NK-92 (cell line): ENCODE measurements around the gene ST6GALNAC4.

Experiments used
- DNase-seq: peaks from one replicate; lab custom pipeline; 2025; ENCODE audit not compliant: unreplicated experiment; lab: John Stamatoyannopoulos, UW

The ST6GALNAC4 gene

DNA sequence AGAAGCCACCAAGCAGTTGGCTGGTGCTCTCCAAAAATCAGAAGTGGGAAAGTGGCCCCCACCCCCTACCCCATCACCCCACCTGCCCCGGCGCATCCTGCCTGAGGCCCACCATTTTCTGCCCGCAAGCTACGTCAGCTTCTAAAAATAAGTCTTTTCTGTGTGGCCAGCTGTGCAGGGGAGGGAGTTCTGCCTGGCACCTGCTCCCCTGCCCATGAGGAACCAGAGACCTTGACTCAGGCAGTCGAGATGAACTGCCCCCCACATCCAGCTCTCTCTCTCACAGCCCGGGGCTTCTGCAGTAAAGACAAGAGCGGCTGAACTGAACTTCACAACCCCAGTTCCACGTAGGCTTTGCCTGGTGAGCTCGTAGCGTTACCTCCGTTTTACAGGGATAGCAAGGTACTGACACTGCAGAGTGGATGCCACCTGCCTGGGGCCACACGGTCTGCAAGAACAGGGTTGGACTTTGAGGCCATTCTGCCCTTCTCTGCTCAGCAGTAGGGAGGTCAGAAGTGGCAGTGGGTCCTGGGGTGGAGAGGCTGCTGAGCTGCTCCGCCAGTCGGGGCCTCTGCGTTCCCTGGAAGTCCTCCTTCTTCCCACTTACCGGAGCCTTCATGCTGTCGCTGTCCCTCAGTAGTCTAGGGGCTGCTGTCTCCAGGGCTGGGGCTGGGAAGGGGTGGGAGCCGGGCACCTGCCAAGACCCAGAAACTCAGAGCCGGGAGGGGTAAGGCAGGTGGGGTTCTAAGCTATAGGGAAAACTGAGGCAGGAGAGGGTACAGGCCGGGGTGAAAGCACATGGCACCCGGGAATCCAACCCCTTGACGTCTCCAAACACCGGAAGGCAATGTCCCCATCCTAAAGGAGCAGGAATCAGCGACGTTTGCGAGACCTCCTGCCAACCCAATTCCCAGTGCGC is 781 bp downstream of the ST6GALNAC4 start:
- DNase-seq, result no peak

DNA sequence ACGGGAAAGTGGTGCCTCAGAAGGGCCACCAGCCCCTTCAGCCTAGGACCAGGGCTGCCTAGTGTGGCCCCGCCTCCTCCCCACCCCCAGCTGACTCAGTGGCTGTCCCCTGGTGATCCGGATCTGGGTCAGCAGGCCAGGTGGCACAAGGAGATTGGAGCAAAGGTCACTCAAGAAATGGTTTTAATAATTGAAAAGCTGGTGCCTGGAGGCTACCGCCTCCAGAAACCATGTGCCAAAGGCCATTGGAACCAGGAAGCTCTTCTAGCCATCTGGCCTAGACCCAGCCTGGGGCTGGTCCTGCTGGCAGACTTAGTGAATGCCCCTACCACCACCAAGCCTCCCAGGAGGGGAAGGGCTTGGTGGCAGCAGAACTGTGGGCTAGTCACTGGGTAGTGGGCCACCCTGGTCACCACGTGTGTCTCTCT is 1.5 kb downstream of the ST6GALNAC4 start:
- no peak for DNase-seq

DNA sequence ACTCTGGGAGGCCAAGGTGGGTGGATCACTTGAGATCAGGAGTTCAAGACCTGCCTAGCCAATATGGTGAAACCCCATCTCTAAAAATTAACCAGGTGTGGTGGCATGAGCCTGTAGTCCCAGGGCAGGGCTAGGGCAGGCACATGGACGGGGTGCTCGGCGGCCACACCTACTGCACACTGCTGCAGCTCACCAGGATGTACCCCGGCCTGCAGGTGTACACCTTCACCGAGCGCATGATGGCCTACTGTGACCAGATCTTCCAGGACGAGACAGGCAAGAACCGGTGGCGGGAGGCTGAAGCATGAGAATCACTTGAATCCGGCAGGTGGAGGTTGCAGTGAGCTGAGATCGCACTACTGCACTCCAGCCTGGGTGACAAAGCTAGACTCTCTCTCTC is 3.2 kb downstream of the ST6GALNAC4 start:
- DNase-seq, result no peak

DNA sequence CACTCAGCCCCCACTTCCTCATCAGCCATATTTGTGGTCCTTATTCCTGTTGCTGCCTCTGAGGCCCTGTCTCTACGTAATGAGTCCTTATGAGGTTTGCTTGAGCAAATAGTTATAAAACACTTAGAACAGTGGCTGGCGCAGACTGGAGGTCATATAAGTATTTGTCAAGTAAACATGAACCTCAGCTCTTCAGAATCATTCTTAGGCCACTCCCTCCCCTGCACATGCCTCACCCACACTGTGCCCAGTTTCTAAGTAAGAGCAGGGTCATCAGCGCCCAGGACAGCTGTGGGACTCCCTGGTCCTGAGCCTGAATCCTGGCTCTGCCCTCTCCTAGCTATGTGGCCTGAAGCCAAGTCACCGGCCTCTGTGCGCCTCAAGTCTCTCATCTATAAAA is 4.0 kb downstream of the ST6GALNAC4 start:
- DNase-seq, result no peak

DNA sequence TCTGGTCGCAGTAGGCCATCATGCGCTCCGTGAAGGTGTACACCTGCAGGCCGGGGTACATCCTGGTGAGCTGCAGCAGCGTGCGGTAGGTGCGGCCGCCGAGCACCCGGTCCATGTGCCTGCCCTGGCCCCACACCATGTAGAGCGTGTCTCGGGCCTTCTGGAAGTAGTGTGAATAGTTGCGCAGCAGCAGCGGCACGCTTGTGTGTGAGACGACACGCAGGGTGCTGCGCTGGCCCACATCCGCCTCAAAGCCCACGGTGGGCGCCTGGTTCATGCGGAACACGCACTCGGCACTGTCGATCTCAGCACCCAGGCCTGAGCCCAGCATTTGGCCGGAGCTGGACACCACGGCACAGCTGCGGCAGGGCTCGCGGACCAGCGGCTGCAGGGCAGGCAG is 4.5 kb downstream of the ST6GALNAC4 start:
- no peak for DNase-seq

DNA sequence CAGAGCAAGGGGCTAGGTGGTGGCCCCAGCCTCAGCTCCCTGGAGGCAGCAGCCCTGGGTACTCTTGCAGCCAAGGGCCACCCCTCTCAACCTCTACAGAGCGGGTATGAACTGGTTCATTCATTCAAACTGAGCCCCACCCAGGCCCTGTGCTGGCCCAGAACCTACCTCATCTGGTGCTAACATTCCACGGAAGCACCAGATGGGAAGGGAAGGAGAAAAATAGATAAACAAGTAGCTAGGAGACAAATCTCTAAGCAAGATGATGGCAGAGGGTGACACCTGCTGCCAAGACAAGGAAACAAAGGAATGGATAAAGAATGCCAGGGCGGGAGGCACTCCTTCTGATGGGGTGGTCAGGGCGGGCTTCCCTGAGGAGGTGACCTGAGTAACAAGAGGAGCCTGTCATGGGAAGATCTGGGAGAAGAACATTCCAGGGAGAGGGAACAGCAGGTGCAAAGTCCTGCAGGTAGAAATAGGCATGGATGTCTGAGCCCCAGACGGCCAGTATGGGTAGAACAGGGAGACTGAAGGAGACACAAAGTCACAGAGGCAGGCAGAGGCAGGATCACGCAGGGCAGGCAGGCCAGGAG is 6.1 kb downstream of the ST6GALNAC4 start:
- no peak for DNase-seq

DNA sequence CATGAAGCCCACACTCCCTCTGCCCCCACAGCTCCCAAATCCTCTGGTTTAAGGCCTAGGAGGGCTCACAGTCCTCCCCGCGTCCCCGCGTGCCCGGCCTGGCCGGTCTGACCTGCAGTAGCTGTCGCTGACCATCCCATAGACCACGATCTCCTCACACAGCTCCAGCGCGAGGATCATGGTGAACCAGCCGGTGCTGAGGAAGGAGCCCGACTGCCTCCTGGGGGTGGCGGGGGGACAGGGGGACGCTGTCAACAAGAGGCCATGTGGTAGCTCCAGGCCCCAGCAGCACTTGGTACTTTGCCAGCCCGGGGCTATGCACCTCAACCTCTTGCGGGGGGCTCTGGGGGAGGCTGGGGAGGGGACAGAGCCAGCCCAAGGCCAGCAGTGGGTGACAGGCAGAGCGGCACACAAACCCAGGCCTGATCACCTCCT is 7.0 kb downstream of the ST6GALNAC4 start:
- DNase-seq, result no peak

DNA sequence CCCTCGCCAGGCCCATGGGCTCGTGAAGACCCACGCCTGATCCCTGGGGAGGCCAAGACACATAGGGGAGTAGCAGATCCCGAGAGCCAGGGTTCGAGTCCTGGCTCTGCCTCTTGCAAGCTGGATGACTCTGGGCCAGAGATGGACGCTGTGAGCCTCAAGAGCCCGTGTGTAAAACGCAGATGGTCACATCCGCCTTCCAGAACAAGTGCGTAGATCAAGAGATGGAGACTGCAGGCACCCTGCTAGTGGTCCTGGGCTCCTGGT is 8.2 kb downstream of the ST6GALNAC4 start:
- DNase-seq, result no peak

DNA sequence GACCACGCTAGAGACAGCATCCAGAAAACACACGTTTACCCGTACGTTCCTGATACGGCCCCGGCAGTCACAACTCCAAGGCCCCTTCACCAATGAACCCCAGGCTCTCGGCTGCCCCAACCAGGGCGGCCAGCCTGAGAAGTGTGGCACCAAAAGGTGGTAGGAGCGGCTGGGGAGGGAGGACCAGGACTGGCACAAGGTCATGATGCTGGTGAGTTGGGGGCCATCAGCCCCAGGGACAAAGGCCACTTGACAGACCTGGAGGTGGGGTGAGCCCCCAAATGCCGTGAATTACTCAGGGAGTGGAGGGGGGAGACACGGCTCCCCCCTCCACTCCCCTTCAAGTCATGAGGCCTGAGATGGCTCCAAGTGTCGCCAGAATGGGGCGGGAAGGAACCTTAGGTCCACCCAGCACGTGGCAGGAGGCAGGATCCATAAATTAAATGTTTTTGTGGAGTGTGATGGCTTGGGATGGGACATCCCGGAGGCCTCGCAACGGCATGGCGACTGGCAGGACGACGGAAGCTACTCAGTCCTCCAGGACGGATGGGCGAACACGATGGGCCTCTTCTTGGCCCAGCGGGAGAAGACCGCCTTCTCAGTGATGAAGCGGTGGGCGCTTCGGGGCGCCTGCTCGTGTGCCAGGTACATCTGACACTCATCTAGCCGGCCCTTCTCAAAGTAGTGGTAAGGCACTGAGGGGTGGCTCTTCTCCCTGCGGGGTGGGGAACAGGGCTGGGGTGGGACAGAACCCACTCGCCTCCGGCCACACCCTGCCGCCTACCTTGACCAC is 8.8 kb downstream of the ST6GALNAC4 start:
- DNase-seq, result no peak

DNA sequence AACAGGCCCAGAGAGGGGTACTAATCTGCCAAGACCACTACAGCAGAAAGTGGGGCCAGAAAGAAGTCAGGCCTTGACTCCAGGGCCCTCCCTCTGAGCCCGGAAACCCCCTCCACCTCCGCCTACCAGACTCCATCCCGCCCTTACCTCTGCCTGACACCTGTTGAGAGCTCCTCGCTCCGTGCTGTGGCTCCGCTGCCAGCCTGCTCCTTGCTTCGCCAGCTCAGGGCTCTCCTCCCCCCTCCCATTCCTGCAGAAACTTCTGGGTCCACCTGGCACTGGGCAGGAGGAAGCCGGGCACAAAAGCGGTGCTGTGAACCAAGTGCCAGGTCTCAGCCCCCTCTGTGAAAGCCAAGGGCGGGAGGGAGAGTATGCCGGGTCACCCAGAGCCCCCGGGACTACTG is 11.1 kb downstream of the ST6GALNAC4 start:
- no peak for DNase-seq

DNA sequence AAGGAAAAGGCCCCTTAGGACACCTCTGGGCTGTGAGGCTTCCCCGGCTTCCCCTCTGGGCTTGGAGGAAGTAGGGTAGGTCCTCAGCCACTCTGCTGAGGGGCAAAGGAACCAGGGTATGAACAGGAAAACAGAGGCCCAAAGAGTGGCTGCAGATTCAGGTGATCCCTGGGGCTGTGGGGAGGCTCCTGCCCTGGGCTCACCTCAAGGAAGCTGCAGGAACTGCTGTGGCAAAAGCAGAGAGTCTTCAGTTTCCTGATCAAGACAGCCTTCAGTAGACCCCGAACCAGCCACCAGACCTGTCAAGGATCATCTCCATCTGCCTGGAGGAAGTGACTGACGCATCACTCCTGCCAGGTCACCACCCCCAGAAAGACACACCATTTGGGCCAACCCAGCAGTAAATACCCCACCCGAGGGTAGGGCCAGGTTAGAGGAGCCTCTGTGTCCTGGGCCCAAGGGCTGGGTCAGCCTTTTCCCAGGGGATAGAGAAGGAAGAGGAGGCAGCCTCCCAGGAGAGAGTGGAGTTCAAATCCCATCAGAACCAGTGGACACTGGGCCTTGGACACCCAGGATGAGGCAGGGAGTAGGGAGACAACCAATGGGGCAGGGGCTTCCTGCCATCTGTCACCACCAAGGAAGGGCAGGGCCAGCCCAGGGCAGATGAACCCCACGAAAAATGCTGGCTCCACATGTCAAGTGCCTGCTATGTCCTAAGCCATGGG is 11.7 kb downstream of the ST6GALNAC4 start:
- DNase-seq, result no peak

DNA sequence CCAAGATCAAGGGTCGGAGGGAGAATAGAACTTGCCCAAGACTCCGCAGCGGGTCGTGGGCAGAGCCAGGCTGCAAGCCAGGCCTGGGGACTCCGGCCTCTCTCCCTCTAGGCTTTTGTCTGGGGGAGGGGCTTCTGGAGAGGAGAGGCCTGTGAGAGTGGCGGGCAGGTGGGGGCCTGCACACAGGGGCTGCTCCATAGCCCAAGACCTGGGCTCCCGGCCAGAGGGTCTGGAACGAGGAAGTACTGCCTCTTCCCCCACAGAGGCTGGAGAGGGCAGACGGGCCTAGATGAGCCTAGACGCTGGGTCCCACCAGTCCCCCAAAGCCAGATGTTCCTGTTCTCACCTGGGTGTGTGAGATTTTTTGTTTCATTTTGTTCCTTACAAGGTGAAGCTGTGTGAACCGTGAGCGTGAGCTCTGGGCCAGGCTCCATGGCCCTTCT is 12.3 kb downstream of the ST6GALNAC4 start:
- no peak for DNase-seq

DNA sequence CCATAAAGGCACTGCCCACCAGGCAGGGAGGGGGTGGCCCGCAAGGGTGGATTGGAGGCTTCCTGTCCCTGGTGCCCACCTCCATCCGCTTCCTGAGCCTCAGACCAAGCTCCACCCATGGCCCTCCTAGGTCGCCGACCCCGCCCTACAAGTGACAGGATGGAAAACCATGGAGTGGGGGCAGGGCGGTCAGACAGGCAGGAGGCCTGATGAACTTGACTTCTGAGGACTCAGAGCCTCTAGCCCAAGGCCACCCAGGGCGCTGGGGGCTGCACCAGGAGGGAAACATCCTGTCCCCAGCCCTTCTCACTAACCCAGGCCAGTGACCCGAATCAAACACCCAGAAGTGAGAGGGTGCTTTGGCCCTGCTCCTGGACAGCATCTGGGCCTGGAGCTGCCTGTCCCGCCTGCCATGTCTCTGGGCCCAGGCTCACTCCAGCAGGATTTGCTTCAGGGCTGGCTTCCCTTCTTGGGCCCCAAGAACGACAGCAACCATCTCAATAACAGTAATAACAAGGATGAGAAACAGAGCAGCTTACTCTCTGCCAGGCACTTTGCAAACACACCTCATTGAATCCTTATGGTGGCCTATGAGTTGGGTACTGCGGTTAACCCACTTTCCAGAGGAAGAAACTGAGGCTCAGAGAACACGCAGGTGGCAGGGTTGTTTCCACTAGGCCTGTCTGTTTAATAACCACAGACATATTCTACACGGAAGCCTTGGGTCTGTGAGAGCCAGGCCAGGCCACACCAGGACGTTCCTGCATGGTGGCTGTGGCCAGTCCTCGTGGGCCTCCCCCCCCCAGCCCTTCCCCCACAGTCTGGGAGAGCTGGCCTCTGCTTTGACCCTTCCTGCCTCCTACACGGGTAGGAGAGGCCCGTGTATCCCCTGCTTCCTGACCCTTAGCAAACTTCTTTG is 13.0 kb downstream of the ST6GALNAC4 start:
- no peak for DNase-seq

DNA sequence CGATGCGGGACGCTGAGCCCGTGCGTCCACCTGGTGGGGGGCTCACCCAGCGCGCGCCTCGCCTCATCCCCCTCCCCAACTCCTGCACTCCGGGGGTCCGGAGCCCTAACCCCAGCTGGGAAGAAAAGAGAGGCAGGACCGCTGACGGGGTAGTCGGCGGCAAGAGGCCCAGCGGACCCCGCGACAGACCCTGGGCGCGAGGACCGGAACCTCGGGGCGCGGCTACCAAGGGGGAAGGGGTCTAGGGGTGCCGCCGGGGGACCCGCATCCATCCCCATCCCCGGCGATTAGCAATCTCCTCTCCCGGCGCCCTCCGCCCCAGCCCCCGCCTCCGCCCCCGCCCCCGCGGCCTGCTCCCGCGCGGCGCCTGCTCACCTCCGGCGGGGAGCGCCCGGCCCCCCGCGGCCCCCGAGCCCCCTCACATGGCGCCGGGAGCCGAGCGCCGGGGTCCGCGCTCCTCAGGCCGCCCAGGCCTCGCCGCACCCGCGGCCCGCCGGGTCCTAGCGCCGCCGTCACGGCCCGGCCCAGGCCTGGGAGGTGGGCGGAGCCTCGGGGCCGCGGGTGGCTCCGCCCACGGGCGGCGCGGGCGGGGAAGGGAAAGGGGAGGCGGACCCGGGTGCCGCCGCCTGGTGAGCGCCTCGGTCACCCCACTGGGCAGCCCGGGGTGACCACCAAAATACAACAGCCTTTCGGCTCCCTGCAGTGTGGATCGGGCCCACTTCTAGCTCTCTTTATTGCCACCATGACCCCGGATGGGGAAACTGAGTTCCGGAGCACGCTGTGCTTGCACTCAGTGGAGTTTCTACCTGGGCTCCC is 17.5 kb downstream of the ST6GALNAC4 start, which contains the start of gene ST6GALNAC6:
Gene ST6GALNAC6, minus strand, starts transcription at position 476 of the 816 bp plus-strand sequence. CDS start 1,622 bp downstream, outside the sequence.
- DNase-seq, result no peak

DNA sequence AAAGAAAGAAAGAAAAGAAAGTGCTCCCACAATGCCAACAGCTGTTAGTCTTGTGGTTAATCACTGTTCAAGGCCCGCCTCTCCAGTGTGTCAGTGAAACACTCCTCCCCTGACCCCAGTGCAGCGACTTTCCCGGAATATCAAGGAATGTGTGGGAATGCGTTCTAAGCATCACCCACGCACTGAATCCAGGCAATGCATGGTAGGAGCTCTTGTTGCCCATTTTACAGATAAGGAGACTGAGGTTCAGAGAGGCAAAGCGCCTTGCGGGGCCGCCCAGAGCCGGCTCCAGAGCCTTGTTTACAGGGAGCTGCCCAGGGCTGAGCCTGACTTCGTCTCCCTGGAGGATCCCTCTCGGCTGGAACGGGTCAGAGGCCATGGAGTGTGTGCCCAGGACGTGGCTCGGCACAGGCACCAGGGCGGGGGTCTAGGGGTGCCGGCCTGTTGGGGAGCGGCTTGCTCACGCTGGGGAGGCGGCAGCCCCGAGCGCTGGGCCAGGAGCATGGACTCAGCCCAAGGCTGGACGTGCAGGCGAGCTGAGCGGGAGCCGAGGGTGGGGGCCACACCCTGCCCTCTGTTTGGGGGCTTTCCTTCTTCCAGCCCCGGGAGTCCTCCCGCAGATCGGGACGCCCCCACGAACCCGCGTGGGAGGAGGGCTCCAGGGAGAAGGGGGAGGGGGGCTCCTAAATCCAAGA is 18.3 kb downstream of the ST6GALNAC4 start:
- no peak for DNase-seq

DNA sequence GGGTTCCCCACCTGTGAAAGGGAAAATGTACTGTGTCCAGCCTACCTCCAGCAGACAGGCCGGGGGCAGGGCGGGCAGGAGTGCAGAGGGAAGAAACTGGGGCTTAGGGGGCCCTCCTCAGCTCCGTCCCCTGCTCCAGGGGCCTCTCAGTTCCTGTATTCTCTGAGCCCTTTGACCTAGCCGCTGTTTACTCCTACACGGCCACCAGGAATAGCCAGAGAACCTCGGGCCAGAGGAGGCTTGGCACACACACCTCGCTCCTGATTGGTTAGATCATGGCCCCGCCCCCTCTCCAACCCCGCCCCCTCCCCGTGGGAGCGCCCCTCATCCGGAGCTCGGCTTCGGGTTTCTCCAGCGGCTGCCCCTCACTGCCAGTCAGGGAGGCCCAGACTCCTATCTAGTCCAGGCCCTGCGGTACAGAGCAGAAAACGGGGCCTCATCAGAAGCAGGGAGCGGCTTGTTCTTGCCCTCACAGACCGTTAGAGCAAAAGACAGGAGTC is 19.6 kb downstream of the ST6GALNAC4 start:
- no peak for DNase-seq

DNA sequence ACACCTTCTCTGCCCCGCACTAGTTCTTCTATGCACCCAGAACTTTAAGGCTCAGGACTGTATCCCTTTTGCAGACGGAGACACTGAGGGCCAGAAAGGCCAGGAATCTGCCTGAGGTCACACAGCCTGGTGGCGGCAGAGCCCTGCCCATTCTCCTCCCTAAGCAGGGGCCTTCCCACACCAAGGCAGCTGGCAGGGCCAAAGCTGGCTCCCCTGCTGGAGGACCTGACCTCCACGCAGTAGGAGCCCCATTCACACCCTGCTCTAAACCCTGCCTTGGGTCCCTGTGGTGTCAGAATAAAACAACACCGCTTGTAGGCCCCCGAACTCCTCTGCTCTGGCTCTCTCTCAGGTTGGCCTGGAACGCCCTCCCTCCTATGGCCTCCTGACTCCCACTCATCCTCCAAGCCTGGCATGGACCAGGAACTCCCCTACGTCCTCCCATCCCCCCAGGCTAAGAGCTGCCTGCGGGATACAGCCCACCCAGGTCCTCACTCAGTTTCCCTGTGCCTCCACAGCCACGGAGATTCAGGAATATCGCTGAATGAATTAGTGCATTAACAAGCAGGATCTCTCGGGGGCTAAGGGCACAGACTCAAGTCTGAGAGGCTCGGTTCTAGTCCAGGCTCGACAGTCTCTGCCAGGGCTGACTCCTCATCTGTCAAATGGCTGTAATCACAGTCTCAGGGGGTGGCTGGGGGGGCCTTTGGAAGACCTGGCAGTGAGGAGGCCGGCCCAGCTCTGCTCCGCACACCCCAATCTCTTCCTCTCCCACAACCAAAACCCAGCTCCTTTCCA is 20.2 kb downstream of the ST6GALNAC4 start:
- DNase-seq, result no peak

DNA sequence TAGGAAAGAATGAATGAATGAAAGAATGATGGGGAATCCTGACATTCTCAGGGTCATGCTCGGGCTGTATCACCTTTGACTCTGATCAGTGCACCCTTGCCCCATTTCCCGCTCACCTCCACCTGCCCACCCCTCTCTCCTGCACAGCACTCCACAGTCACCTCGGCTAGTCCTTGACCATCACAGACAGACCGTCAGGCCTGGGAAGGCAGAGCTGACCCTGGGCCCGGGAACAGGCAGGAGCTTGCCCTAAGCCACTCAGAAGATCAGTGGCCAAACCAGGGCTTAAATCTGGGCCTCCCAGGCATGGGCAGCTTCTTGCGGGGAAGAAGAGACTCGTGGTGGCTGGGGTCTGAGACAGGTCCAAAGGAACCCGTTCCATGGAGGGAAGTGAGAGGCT is 21.0 kb downstream of the ST6GALNAC4 start:
- DNase-seq, result no peak
